Measurements from ENCODE around the gene MMP7.

The MMP7 gene

GRCh38 chr11:102530558-102530957 lies at the start of gene MMP7:
MMP7 (minus strand) TSS chr11:102530747; CDS start chr11:102530700, 47 bp downstream.
- H3K4me3 ChIP-seq (ENCODE audit: low read length) = no peak within 1 kb of the TSS
- H3K9ac ChIP-seq (ENCODE audit: low read length) = no peak within 1 kb of the TSS
- no peaks in the 10 kb centered on the region for H3K27me3 ChIP-seq (ENCODE audit: control insufficient read depth, insufficient read depth, low read length)
- H3K27ac ChIP-seq (ENCODE audit: low read length) = no peak within 1 kb of the TSS
- H3K9me3 ChIP-seq (ENCODE audit: control insufficient read depth, low read depth, low read length) = no peaks in the 10 kb centered on the region
- H3K36me3 ChIP-seq (ENCODE audit: control insufficient read depth, low read depth, low read length) = no peaks in the 10 kb centered on the region
- H3K4me1 ChIP-seq (ENCODE audit: control insufficient read depth, low read depth, low read length) = no peaks in the 10 kb centered on the region

- H3K27ac ChIP-seq (ENCODE audit: low read length) = no peak overlapping the region
- no peak overlapping the region for H3K4me3 ChIP-seq (ENCODE audit: low read length)
Measured at GRCh38 chr11:102577723-102578122, 47.2 kb upstream of the MMP7 start.

GRCh38 chr11:102577182-102577581 lies 46.6 kb upstream of the MMP7 start:
- H3K36me3 ChIP-seq (ENCODE audit: control insufficient read depth, low read depth, low read length) = no peaks in the 10 kb centered on the region
- no peaks in the 10 kb centered on the region for H3K4me1 ChIP-seq (ENCODE audit: control insufficient read depth, low read depth, low read length)
- H3K4me3 ChIP-seq (ENCODE audit: low read length) = no peak overlapping the region
- H3K9ac ChIP-seq (ENCODE audit: low read length) = no peak overlapping the region
- no peaks in the 10 kb centered on the region for H3K27me3 ChIP-seq (ENCODE audit: control insufficient read depth, insufficient read depth, low read length)
- H3K27ac ChIP-seq (ENCODE audit: low read length) = no peak overlapping the region
- no peaks in the 10 kb centered on the region for H3K9me3 ChIP-seq (ENCODE audit: control insufficient read depth, low read depth, low read length)

More at GRCh38 chr11:102577723-102578122, 47.2 kb upstream of the MMP7 start:
- Histone ChIP-seq H3K9me3 (ENCODE audit: control insufficient read depth, low read depth, low read length) (no peaks in the 10 kb centered on the region), H3K4me1 (ENCODE audit: control insufficient read depth, low read depth, low read length) (no peaks in the 10 kb centered on the region), H3K9ac (ENCODE audit: low read length) (no peak overlapping the region), H3K27me3 (ENCODE audit: control insufficient read depth, insufficient read depth, low read length) (no peaks in the 10 kb centered on the region), H3K36me3 (ENCODE audit: control insufficient read depth, low read depth, low read length) (no peaks in the 10 kb centered on the region)

GRCh38 chr11:102576350-102576749 lies 45.8 kb upstream of the MMP7 start:
- H3K27me3 ChIP-seq (ENCODE audit: control insufficient read depth, insufficient read depth, low read length) = no peaks in the 10 kb centered on the region
- no peak overlapping the region for H3K9ac ChIP-seq (ENCODE audit: low read length)
- no peak overlapping the region for H3K27ac ChIP-seq (ENCODE audit: low read length)
- H3K9me3 ChIP-seq (ENCODE audit: control insufficient read depth, low read depth, low read length) = no peaks in the 10 kb centered on the region
- no peaks in the 10 kb centered on the region for H3K4me1 ChIP-seq (ENCODE audit: control insufficient read depth, low read depth, low read length)
- H3K36me3 ChIP-seq (ENCODE audit: control insufficient read depth, low read depth, low read length) = no peaks in the 10 kb centered on the region
- H3K4me3 ChIP-seq (ENCODE audit: low read length) = no peak overlapping the region

- Histone ChIP-seq H3K27ac (ENCODE audit: low read length) (no peak overlapping the region), H3K9me3 (ENCODE audit: control insufficient read depth, low read depth, low read length) (no peaks in the 10 kb centered on the region), H3K36me3 (ENCODE audit: control insufficient read depth, low read depth, low read length) (no peaks in the 10 kb centered on the region), H3K27me3 (ENCODE audit: control insufficient read depth, insufficient read depth, low read length) (no peaks in the 10 kb centered on the region), H3K4me3 (ENCODE audit: low read length) (no peak overlapping the region), H3K9ac (ENCODE audit: low read length) (no peak overlapping the region), H3K4me1 (ENCODE audit: control insufficient read depth, low read depth, low read length) (no peaks in the 10 kb centered on the region)
Measured at GRCh38 chr11:102575012-102575411, 44.5 kb upstream of the MMP7 start.

- H3K27ac ChIP-seq (ENCODE audit: low read length) = no peak overlapping the region
- H3K27me3 ChIP-seq (ENCODE audit: control insufficient read depth, insufficient read depth, low read length) = no peaks in the 10 kb centered on the region
- H3K9ac ChIP-seq (ENCODE audit: low read length) = no peak overlapping the region
- H3K36me3 ChIP-seq (ENCODE audit: control insufficient read depth, low read depth, low read length) = no peaks in the 10 kb centered on the region
- no peak overlapping the region for H3K4me3 ChIP-seq (ENCODE audit: low read length)
- no peaks in the 10 kb centered on the region for H3K4me1 ChIP-seq (ENCODE audit: control insufficient read depth, low read depth, low read length)
- H3K9me3 ChIP-seq (ENCODE audit: control insufficient read depth, low read depth, low read length) = no peaks in the 10 kb centered on the region
Measured at GRCh38 chr11:102573851-102574250, 43.3 kb upstream of the MMP7 start.

GRCh38 chr11:102572554-102573220 lies 42.1 kb upstream of the MMP7 start:
- no peaks in the 10 kb centered on the region for H3K9me3 ChIP-seq (ENCODE audit: control insufficient read depth, low read depth, low read length)
- H3K4me1 ChIP-seq (ENCODE audit: control insufficient read depth, low read depth, low read length) = no peaks in the 10 kb centered on the region
- H3K36me3 ChIP-seq (ENCODE audit: control insufficient read depth, low read depth, low read length) = no peaks in the 10 kb centered on the region
- no peak overlapping the region for H3K9ac ChIP-seq (ENCODE audit: low read length)
- H3K27me3 ChIP-seq (ENCODE audit: control insufficient read depth, insufficient read depth, low read length) = no peaks in the 10 kb centered on the region
- no peak overlapping the region for H3K4me3 ChIP-seq (ENCODE audit: low read length)
- H3K27ac ChIP-seq (ENCODE audit: low read length) = no peak overlapping the region

GRCh38 chr11:102568851-102569250 lies 38.3 kb upstream of the MMP7 start:
- Histone ChIP-seq H3K27me3 (ENCODE audit: control insufficient read depth, insufficient read depth, low read length) (no peaks in the 10 kb centered on the region), H3K4me3 (ENCODE audit: low read length) (no peak overlapping the region), H3K36me3 (ENCODE audit: control insufficient read depth, low read depth, low read length) (no peaks in the 10 kb centered on the region), H3K9ac (ENCODE audit: low read length) (no peak overlapping the region), H3K4me1 (ENCODE audit: control insufficient read depth, low read depth, low read length) (no peaks in the 10 kb centered on the region), H3K27ac (ENCODE audit: low read length) (no peak overlapping the region), H3K9me3 (ENCODE audit: control insufficient read depth, low read depth, low read length) (no peaks in the 10 kb centered on the region)

GRCh38 chr11:102566112-102566511 lies 35.6 kb upstream of the MMP7 start:
- no peaks in the 10 kb centered on the region for H3K27me3 ChIP-seq (ENCODE audit: control insufficient read depth, insufficient read depth, low read length)
- no peaks in the 10 kb centered on the region for H3K4me1 ChIP-seq (ENCODE audit: control insufficient read depth, low read depth, low read length)
- no peak overlapping the region for H3K27ac ChIP-seq (ENCODE audit: low read length)
- no peak overlapping the region for H3K9ac ChIP-seq (ENCODE audit: low read length)
- H3K36me3 ChIP-seq (ENCODE audit: control insufficient read depth, low read depth, low read length) = no peaks in the 10 kb centered on the region
- no peak overlapping the region for H3K4me3 ChIP-seq (ENCODE audit: low read length)
- no peaks in the 10 kb centered on the region for H3K9me3 ChIP-seq (ENCODE audit: control insufficient read depth, low read depth, low read length)

- Histone ChIP-seq H3K4me3 (ENCODE audit: low read length) (no peak overlapping the region), H3K9ac (ENCODE audit: low read length) (no peak overlapping the region), H3K36me3 (ENCODE audit: control insufficient read depth, low read depth, low read length) (no peaks in the 10 kb centered on the region), H3K27ac (ENCODE audit: low read length) (no peak overlapping the region), H3K4me1 (ENCODE audit: control insufficient read depth, low read depth, low read length) (peaks cover 14% of the 10 kb centered on the region), H3K9me3 (ENCODE audit: control insufficient read depth, low read depth, low read length) (no peaks in the 10 kb centered on the region), H3K27me3 (ENCODE audit: control insufficient read depth, insufficient read depth, low read length) (no peaks in the 10 kb centered on the region)
Measured at GRCh38 chr11:102564110-102564509, 33.6 kb upstream of the MMP7 start.

- Histone ChIP-seq H3K27me3 (ENCODE audit: control insufficient read depth, insufficient read depth, low read length) (no peaks in the 10 kb centered on the region), H3K4me1 (ENCODE audit: control insufficient read depth, low read depth, low read length) (peaks cover 16% of the 10 kb centered on the region)
Measured at GRCh38 chr11:102561636-102562035, 31.1 kb upstream of the MMP7 start.

GRCh38 chr11:102560555-102561011 lies 30.0 kb upstream of the MMP7 start:
- Histone ChIP-seq H3K9me3 (ENCODE audit: control insufficient read depth, low read depth, low read length) (no peaks in the 10 kb centered on the region), H3K9ac (ENCODE audit: low read length) (no peak overlapping the region), H3K4me3 (ENCODE audit: low read length) (no peak overlapping the region), H3K27ac (ENCODE audit: low read length) (no peak overlapping the region), H3K4me1 (ENCODE audit: control insufficient read depth, low read depth, low read length) (peaks cover 16% of the 10 kb centered on the region), H3K36me3 (ENCODE audit: control insufficient read depth, low read depth, low read length) (no peaks in the 10 kb centered on the region), H3K27me3 (ENCODE audit: control insufficient read depth, insufficient read depth, low read length) (no peaks in the 10 kb centered on the region)

More at GRCh38 chr11:102561636-102562035, 31.1 kb upstream of the MMP7 start:
- Histone ChIP-seq H3K27ac (ENCODE audit: low read length) (no peak overlapping the region), H3K9me3 (ENCODE audit: control insufficient read depth, low read depth, low read length) (no peaks in the 10 kb centered on the region), H3K4me3 (ENCODE audit: low read length) (no peak overlapping the region), H3K36me3 (ENCODE audit: control insufficient read depth, low read depth, low read length) (no peaks in the 10 kb centered on the region), H3K9ac (ENCODE audit: low read length) (no peak overlapping the region)

Data from iPS-18a (cell line).